ENCODE data around the gene MN1.

MN1 gene

GRCh38 chr22:27740202-27740748 lies 61.3 kb downstream of the MN1 start:
- DNase-seq (ENCODE audit: low read depth, low spot score), result no peak

DNA sequence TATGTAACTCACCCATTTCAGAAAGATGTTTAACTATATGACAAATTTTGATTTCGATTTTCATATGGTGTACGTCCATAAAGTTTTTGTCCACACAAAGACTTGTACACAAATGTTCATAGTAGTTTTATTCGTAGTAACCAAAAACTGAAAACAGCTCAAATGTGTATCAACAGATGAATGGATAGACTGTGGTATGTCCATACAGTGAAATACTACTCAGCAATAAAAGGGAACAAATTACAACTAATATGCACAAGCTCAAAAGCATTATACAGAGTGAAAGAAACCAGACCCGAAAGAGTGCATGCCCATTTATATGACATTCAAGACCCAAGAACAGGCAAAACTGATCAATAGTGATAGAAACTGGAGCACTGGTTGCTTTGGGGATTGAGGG lies 64.0 kb downstream of the MN1 start:
- no peak for DNase-seq (ENCODE audit: low read depth, low spot score)

DNA sequence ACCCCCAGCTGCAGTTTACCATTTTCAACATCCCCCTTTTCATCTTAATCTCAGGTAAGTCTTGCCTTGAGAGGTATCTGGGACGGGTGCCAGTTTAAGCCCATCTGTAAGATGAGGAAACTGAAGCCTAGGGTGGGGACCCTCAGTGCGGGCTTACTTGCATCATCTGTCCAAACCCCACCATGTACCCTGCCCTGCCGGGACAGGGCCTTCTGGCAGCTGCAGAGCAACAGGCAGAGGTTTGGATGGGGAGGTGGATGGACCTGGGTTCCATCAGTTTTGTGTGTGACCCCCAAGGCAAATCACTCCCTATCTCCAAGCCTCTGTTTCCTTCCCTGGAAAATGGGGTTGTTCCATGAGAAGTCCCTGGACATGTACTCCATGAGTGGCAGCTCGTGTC lies 67.5 kb downstream of the MN1 start:
- no peak for DNase-seq (ENCODE audit: low read depth, low spot score)

DNA sequence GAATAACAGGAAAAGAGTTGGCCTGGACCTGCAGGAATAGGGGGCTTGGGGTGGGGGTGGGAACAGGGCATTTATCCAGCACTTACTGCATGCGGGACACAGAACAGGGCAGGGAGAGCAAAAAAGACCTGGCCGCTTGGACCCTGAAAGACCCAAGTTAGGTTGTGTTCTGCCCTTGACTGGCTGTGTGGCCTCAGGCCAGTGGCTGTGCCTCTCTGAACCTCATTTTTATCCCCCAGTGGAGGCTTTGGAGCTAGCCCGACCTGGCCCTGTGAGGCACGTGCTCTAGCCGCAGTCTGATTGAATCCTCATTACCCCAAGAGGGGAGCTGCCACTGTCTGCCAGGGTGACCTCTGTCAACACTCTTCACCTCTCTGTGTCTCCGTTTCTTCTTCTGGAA lies 68.7 kb downstream of the MN1 start:
- no peak for DNase-seq (ENCODE audit: low read depth, low spot score)

- no peak for DNase-seq (ENCODE audit: low read depth, low spot score)
These were observed 69.2 kb downstream of the MN1 start for GRCh38 chr22:27732391-27732790.

DNA sequence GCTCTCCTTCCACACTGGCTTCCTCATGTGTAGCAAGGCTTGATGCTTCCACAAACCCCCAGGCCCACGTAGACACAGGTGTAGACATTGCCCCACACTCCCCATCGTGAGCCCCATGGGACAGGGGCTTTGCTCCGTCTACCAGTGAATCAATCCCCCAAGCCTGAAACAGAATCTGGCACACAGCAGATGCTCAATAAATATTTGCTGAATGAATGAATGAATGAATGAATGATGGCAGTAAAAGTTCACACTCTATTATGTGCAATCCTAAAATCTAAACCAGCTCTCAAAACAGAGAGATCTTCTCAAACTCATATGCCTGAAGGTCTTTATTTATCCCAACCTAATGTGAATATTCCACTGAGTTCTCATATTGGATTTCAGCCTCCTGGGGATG lies 69.9 kb downstream of the MN1 start:
- no peak for DNase-seq (ENCODE audit: low read depth, low spot score)

DNA sequence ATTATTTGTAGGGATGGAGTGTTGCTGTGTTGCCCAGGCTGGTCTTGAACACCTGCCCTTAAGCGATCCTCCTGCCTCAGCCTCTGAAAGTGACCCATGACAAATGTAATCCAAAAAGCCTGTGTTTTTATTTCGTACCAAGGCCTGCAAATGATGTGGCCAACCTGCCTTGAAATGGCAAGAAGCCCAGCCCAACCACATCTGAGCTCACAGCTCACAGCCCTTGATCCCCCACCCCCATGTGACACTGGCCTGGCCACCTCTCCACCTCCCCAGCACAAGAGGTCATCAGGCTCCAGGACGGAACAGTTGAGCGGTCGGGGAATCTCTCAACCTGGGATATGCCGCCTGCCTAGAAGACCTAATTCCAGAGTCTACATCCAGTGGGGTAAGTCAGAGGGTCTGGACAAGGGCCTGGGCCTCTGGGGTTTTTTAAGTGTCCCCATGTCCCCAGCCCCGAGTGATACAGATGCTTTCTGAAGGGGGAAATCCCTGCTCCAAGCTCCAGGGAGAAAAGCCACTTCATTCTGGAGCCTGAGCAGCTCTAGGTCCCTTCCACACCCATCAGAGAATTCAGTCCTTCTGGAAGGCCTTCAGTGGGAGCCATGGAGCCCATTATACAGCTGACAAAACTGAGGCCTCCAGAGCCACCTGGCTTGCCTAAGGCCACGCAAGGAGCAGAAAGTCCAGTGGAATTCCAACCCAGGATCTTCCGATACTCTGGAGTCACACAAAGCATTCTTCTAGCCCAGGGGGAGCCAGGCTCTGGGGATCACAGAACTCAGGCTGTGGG lies 70.7 kb downstream of the MN1 start:
- no peak for DNase-seq (ENCODE audit: low read depth, low spot score)

- DNase-seq (ENCODE audit: low read depth, low spot score), result no peak
These were observed 72.3 kb downstream of the MN1 start for GRCh38 chr22:27729246-27729645.

GRCh38 chr22:27727673-27728451 lies 73.7 kb downstream of the MN1 start:
- DNase-seq (ENCODE audit: low read depth, low spot score), result no peak

GRCh38 chr22:27726686-27727449 lies 74.7 kb downstream of the MN1 start:
- DNase-seq (ENCODE audit: low read depth, low spot score), result no peak

DNA sequence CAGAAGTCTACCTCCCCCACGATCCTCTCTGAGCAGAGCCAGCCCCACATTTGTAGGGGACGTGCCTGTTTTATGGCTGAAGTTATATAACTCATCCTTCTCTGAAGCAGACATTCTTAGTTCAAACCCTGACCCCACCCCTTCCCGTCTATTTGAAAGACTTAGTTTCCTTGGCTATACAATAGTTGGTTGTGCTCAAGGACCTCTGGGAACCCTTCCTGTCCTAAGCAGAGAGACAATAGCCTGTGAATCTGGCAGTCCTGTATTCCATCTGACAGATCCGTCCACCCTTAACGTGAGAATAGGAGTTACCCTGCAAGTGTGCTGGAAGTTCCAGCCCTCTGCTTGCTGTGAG lies 75.2 kb downstream of the MN1 start:
- DNase-seq (ENCODE audit: low read depth, low spot score), result no peak

DNA sequence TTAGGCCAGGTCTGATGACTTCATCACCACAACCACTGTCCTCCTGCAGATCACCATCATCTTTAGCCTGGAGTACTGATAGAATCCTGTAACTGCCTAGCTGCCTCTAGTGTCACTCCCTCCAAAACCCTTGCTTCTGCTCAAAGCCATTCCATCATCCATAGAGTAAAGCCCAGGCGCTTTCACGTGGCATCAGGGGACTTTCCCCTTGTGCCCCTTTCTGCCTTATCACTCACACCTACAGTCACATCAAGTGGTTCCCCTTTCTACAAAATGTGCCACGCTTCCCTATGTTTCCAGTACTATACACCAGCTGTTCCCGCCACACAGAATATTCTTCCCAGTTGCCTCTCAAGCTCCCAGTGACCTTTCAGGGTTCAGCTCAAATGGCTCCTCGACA lies 75.9 kb downstream of the MN1 start:
- DNase-seq (ENCODE audit: low read depth, low spot score), result no peak

GRCh38 chr22:27724709-27725108 lies 76.8 kb downstream of the MN1 start:
- DNase-seq (ENCODE audit: low read depth, low spot score), result no peak

GRCh38 chr22:27724157-27724556 lies 77.4 kb downstream of the MN1 start:
- DNase-seq (ENCODE audit: low read depth, low spot score), result no peak

GRCh38 chr22:27723708-27724107 lies 77.8 kb downstream of the MN1 start:
- DNase-seq (ENCODE audit: low read depth, low spot score), result no peak

- DNase-seq (ENCODE audit: low read depth, low spot score), result no peak
These were observed 78.4 kb downstream of the MN1 start for GRCh38 chr22:27723158-27723557.

- DNase-seq (ENCODE audit: low read depth, low spot score), result no peak
These were observed 80.7 kb downstream of the MN1 start for GRCh38 chr22:27720860-27721259.

DNA sequence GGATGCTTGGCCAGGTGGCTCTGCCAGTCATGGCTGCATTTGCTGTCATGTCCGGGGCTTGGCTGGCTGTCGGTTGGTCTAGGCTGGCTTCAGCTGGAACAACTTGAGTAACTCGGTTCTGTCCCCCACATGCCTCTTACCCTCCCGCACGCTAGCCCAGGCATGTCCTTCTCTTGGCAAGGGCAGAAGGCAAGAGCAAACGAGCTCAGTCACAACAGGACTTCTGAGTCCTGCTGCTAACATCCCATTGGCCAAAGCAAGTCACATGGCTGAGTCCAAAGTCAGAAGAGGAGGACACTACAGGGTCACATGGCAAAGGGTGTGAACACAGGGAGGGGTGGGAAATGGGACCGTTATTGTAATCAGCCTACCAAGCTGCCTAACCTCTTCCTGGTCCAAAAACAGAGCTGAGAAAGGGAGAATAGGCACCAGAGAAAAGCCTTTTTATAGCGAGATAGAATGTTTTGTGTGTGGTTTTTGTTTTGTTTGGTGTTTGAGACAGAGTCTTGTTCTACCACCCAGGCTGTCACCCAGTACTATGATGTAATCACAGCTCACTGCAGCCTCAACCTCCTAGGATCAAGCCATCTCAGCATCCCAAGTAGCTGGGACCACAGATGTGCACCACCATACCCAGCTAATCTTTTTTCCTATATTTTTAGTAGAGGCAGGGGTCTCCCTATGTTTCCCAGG lies 81.9 kb downstream of the MN1 start:
- no peak for DNase-seq (ENCODE audit: low read depth, low spot score)

GRCh38 chr22:27719036-27719347 lies 82.6 kb downstream of the MN1 start:
- DNase-seq (ENCODE audit: low read depth, low spot score), result no peak

- DNase-seq (ENCODE audit: low read depth, low spot score), result peak; percentile 58
These were observed 83.1 kb downstream of the MN1 start for GRCh38 chr22:27718186-27719035.

DNA sequence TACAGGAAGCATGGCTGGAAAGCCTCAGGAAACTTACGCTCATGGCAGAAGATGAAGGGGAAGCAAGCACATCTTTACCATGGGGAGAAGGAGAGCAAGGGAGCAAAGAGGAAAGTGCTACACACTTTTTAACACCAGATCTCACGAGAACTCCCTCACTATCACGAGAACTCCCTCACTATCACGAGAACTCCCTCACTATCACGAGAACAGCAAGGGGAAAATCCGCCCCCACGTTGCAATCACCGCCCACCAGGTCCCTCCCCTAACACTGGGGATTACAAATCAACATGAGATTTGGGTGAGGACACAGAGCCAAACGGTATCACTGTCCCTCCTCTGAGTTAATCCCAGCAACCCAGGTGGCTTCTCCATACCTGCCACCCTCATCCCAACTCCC lies 84.5 kb downstream of the MN1 start:
- no peak for DNase-seq (ENCODE audit: low read depth, low spot score)
